Retinal pigment epithelial cell (primary cell): ENCODE results near the gene RUNX1.

Source experiments
- DNase-seq: peaks from one replicate; pipeline ENCODE4 v3.0.0-alpha.2; 2010; ENCODE audit warnings: low read depth
- H3K4me3 ChIP-seq: 2 replicates; pipeline ENCODE4 v1.5.1; 2011; ENCODE audit warnings: mild to moderate bottlenecking, low read length, control low read depth, moderate library complexity
- CTCF ChIP-seq: conservative IDR thresholded peaks from 2 replicates; pipeline ENCODE4 v1.5.1; 2011; ENCODE audit warnings: low read depth, low read length, control low read depth, inconsistent platforms

Gene RUNX1

DNA sequence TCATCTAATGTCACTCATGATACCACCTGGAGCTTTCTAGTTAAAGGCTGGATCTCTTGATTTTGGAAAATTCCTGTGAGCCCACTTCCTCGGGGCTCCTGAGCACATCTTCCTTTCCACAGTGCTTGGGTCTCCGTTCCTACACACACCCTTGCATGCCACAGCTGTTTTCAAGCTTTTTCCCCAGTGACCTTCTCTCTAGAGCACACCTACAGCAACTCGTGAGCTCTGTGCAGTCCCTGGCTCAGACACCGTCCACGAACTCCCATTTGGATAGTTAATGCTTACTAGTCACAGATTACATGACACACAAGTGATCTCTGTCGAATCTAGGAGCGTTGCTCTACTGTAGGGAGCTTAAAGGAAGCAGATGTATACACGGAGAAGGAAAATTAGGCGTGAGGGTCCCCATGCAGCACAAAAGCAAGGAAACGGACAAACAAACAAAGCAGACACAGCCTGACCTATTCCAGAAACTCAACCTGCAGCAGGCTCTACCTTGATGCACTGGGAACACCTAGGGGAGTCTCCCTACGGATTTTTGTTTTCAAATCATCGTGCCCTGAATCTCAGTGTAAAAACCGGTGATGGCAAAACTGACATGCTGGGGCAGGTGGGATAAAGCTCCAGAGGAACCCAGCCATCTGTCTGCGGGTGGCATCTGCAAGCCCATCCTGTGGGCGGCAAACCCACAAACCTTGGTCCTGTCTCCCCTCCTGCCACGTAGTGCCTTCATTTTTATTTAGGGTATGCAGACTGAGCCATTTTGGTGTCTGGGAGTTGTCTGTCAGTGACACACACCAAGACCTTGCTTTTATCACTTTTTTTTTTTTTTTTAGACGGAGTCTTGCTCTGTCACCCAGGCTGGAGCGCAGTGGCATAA lies 177.8 kb downstream of the RUNX1 start:
- no peak for TF ChIP-seq CTCF
- no peak overlapping the region for H3K4me3 ChIP-seq
- DNase-seq: no peak

GRCh38 chr21:34870246-34870645 lies 178.9 kb downstream of the RUNX1 start:
- no peak overlapping the region for H3K4me3 ChIP-seq
- TF ChIP-seq CTCF: no peak
- DNase-seq: no peak

GRCh38 chr21:34869545-34869944 lies 179.6 kb downstream of the RUNX1 start:
- TF ChIP-seq CTCF: no peak
- H3K4me3 ChIP-seq: no peak overlapping the region
- no peak for DNase-seq

GRCh38 chr21:34867785-34868184 lies 181.3 kb downstream of the RUNX1 start:
- no peak overlapping the region for H3K4me3 ChIP-seq
- no peak for DNase-seq
- no peak for TF ChIP-seq CTCF

DNA sequence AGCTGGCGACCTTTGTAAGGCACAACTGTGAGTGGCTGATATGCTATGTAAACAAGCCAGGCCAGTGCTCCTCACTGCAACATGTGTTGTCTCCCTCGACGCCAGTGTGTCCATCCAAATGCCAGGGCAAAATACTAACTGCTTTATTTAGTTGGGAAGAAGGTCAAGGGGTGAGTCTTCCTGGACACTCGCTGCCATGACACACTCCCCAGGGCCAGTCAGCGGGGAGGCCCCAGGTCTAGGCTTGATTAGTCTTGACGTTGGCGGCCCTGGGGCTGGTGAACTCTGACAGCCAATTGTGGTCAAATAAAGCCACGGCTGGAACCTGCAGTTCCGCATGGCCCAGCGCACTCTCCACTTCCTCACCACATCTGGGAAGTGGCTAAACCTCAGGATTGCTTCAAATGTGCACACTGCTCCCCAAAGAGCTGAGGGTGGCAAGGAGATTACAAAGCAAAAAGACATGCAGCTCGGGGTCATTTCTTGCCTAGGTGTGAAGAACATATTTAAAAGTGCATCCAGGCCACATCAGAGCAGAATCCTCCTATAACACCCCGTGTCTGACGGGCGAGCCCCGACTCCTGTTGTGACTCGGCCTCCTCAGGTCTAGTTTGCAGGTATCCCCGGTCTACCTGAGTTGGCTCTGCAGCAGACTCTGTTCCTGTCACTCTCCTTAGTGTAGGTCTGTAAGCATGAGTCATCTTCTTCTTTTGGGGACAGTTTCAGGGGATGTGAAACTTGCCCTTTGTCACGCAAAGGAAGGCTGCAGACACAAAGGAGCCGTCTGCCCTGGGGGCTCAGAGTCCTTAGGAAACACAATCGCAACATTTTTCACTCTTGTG lies 183.5 kb downstream of the RUNX1 start:
- TF ChIP-seq CTCF: no peak
- H3K4me3 ChIP-seq: no peak overlapping the region
- DNase-seq: no peak

- no peak for TF ChIP-seq CTCF
- H3K4me3 ChIP-seq: no peak overlapping the region
- no peak for DNase-seq
Observed at GRCh38 chr21:34864370-34865149, 184.5 kb downstream of the RUNX1 start.
